Stimulated activated CD8-positive, alpha-beta memory T cell treated with anti-CD3 and anti-CD28 coated beads, Interleukin-12 subunit alpha, Interleukin-12 subunit beta, amount 100 ng/mL, for 4 hours (primary cell): ENCODE data around the gene PEMT.

ENCODE experiments used
- DNase-seq: peaks from one replicate; pipeline ENCODE4 v3.0.0-alpha.2; 2020; ENCODE audit warnings: low read depth

PEMT gene

DNA sequence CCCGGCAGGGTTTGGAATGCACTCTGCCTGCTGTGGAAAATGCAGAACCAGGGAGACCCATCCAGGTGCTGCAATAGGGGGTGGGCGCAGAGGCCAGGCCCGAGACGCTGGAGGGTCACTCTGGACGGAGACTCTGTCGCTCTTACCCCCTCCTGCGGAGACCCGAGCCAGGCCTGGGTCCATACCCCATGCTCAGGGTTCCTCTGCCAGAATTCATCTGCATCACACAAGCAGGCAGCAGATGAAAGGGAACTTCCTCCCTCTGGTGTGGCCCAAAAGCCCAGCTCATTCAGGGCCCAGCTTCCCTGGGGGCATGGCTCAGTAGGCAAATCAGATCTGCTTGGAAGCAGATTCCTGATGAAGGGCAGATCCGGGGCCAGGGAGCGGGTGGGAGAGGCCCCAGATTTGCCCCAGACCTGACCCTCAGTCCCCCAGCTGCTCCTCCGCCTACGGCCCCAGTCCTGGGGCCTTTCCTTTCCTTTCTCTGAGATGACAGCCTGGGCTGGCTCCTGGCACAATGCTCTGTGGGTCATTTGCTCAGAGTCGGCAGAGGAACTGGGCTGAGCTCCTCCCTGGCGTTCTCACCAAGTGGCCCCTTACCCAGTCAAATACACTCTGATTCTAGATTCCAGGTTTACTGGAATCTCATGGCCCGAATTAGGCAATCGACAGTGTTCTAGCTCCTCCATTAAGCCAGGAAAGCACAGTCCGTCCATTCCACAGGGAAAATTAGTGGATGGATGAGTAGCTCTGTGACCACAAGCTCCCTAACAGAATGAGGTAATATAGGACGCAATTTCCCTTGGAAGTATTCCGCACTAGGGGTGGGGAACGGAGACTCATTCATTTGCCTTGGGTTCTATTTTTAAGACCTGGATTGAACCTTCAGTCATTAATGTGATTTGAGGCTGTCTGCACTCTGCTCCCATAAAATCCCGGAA is 76.2 kb downstream of the PEMT start:
- no peak for DNase-seq

DNA sequence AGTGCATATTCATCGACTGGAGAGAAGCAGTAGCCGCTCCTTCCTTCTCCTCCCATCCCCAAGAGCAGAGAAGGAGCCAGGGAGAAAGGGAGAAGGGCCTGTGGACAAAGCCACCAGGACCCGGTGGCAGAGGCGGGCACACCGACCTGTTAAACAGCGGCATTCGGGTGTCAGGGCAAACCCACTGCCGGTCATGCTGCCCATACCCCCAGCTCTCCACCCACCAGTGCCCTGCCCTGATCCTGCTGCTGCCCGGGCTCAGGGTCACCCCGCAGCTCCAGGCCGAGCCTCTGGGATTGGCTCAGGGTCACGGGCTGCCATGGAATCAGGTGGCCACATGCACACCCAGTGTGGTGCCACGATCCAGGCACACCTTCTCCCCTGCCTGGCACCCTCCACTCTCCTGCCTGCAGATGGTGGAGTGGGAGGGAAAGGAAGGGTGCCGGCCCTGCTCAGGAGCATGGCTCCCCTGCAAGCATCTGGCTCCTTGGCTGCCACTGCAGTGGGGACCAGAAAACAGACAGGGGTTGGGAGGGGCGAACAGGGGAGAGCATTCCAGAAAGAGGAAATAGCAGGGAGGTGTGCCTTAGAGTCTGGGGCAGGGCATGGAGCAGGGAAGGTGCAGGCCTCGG is 77.0 kb downstream of the PEMT start:
- no peak for DNase-seq

DNA sequence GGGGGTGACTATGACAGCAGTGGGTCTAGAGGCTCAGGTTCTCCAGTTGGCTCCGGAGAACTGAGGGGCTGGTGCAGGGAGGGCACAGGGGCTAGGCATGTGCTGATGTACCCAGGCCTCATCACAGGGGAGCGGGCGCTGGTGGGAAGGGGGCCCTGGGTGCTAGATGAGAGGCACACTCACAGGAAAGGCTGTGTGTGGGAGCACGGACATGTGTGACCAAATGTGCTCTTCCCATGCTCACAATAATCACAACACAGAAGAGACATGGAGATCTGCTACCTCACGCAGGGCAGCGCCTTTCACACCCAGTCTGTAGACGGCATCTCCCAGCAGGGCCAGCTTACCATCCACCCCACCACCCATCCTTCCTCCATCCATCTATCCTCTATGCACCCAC is 77.9 kb downstream of the PEMT start:
- no peak for DNase-seq

DNA sequence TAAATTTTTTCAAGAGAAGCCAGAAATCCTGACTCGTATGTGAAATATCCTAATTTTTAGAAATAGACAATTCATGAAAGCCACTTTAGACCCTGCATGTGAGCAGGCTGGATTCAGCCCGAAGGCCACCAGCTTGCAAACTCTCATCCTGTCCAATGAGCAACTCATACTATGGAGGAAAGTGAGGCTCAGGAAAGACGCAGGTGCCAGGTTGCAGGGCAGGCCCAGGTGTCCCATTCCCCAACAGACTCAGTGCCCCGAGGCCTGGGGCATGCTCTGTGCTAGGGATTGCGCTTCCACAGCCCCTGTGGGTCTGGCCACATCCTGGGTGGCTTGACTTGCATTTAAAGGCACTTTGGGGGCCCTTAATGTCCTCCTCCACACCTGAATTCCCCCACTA is 78.6 kb downstream of the PEMT start:
- DNase-seq, result no peak

DNA sequence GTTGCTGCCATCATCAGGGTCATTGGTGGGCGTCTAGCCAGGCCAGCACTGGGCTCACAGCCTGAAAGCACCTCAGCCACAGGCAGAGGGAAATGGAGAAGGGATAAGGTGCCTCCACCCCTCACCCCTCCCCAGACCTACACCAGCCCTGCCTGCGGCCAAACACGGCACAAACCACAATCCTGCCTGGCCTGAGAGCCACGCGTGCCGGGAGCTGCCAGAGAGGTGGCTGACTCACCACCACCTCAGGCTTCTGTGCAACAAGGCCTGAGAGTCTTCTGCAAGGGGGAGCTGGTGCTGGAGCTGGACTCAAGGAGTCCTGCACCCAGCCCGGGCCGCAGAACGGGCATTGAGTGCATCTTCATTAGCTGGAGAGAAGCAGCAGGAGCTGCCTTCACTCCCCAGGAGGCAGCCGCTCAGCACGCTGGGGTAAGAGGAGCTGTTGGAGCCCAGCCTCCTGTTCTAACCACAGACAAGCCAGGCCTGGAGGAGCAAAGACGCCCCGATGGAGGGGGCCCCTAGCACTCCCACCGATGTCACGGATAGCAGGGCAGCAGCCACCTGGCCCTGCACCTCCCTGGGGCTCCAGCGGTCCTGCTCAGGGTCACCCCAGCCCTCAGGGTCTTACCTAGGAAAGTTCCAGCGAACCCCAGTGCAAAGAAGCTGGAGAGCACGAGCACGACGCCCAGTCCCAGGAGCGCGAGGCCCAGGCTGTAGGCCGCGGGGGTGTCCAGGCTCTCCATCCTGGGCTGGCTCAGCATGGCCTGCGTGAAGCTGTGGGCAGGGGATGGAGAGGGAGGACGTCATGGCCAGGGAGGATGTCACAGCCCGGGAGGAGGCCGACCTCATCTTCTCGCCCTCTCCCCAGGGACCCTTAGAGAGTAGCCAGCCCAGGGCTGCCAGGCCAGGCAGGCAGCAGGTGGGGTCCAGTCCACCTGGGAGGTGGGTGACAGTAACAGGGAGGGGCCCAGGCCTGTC is 79.3 kb downstream of the PEMT start:
- no peak for DNase-seq

DNA sequence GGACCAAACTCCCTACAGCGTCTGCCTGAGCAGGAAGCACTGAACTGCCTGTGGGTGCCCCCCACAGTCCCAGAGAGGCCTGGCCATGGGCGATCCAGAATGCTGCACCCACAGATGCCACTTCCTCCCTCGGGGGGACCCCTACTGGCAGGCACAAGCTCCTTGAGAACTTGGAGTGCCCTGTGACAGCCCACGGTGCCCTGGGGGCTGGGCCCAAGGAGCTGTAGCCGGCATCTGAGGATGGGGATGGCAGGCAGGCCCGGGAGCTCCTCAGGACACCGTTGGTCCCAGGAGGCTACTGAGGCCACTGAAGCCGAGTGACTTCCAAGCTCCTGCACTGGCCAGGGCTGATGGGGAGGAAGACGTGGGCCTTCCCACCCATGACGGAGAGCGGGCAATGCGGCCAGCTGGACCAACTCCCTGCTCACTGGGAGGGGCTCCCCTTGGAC is 80.2 kb downstream of the PEMT start:
- no peak for DNase-seq

DNA sequence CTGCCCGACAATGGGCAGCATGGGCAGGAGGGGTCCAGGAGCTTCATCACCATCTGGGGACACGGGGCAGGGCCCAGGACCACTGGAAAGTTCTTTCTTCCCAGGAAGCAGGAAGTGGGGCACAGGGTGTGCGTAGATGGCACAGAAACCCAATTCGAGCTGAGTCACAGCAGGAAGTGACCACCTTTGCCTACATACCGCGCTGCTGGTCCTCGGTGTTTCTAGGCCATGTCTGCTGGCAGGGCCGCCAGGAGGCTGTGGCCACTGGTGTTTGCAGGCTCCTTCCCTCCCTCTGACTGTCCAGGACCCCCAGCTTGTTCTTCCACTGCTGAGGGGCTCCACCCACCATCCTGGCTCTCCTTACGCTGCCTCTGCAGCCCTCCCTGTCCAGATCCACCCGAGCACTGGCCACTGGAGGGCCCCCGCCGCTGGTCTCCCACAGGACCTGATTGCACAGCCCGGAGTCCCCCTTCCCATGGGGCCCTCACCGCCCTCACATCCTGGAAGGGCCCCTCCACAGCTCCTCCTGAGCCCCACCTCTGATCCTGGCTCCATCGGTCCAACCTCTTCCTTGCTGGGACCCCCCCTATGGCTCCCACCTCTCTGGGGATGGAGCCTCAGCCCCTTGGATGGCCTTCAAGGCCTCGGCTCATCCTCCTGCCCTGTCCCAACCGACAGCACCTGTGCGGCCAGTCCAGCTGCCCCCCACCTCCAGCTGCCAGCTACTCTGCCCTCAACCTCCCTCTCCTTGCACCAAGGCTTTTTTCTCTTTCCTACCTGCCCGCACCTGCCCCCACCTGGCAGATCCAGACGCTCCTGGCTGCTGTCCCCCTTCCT is 80.8 kb downstream of the PEMT start:
- no peak for DNase-seq

DNA sequence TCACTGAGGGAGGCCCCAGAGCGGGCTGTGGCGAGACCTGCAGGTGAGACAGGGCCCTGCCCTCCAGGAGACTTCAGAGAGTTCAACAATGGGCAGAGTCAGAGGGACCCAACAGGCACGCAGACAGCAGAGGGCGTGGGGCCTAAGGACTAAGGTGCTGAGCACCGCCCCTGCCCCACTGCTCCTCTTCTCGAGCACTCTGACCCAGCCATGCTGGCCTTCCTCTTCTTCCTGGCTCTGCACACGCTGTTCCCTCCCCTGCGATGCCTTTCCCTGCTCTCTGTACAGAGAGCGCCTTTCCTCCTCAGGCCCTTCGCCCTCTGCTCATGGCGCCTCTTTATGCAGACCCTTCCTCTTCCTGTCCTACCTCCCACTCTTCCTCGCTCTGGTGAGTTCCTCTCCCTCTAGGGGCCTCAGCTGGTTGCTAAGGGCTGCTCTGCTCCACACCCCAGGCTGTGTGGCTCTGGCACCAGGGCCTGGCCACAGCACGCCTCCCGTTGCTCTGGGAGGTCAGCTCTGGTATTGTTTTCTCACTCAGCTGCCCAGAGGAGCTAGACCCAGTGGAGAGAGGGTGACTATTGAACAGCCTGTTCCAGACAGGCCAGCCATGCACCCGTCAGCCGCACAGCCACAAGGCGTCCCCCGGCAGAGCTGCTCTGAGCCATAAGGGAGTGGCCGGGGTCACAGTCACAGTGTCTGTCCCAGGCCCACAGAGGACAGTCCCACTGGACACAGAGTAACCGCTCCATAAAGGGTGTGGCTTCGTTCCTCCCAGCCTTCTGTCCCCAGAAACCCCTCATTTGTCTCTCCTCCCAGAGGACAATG is 81.7 kb downstream of the PEMT start:
- DNase-seq, result no peak

DNA sequence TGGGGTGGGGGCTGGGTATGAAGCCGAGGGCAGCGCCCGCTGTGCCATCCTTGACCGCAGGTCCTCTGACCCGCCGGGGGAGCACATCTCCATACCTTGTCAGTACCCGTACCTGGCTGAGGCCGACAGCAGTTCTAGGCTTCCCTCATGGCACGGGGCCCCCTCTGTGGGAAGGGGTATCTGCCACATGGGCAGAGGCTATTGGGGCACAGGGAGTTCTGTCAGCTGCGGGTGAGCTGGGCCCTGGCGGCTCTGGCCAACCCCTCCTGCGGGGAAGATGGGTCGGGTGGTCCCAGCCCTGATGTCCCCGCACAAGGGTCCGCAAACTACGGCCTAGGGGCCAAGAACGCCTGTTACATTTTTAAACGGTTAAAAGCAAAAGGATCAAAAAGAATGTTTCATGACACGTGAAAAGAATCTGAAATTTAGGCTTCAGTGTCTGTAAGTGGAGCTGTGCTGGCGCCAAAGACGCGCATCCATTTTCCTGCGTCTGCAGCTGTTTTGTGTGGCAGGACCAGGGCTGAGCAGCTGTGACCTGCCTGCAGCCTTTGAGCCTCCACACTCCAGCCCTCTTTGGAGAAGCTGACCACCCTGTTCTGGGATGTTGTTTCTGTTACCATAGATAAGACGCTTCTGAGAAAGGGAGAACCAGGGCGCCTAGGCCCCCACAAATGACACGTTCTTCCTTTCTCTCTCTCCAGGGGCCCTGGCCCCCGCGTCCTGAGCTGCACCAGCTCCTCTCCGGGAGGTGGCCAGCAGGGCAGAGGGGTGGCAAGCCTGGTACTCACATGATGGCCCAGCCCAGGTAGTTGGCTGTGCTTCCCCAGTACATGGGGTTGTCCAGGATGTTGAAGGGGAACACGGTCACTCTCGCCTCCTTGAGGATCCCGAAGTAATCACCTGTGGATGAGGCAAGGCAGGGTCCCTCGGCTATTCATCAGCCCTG is 82.6 kb downstream of the PEMT start:
- no peak for DNase-seq

DNA sequence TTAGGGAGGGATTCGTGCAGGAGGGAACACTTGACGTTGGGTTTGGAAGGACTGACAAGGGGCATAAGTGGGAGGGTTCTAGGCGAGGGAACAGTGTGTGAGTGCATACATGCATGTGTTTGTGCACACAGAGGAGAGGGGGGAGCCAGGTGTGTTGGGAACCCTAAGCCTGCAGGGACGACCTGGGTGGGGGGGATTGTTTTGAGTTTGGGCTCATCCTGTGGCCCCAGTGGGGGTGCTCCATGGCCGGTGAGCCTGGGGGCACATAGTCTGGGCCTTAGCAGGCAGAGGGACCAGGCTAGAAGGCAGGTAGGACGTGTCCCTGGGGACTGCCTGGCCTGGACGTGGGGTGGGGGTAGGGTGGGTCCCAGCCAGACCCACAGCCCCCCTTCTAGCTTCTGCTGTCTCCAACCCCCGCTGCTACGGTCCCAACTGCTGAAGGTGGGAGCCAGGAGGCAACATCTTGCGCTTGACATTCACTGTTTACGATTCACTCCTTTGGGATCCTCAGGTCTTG is 83.4 kb downstream of the PEMT start:
- no peak for DNase-seq

DNA sequence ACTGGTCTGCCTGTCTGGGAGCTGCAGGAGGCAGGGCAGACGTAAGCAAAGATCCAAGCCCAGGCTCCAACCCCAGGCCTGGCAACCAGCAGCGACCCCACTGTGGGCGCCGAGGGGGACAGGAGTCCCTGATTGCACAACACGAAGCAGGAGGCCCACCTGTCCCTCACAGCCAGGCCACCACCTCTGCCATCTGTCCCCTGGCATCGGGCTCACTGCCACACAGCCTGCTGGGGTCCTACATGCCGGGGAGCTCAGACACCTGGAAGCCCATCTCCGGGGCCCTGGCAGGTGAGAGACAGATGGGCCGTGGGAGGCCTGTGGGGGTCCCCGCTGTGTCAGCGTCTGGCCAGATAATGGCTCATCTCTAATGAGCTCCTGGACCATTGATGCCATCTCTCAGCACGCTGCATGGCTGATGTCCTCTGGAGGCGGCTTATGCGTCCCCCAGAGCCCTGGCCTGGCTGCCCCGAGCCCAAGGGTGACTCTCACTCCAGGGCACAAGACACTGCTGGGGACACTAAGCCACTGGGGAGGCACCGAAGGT is 84.0 kb downstream of the PEMT start:
- DNase-seq, result no peak

DNA sequence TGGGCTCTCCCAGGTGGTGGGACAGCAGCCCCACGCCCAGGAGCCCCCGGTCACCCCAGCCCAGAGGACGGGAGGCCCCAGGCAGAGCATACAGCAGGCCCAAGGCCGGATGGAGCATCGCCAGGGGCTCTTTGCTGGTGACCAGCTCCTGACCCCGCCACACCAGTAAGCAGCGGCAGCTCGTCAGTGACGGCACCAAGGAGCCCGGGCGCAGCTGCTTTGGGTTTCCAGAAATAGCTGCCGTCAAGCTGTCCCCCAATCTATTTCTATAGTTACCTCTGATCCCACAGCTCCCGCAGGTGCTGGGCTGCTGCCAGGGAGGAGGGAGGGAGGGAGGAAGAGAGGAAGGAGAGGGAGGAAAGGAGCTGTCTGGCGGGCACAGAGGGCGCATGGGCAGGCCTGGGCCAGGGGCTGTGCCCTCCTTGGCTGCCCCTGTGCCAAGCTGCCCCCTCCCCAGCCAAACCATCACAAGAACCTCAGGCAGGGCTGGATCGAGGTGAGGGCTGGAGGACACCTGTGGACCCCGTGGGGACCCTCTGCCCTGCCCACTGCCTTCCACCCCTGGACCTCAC is 84.5 kb downstream of the PEMT start:
- DNase-seq, result no peak

DNA sequence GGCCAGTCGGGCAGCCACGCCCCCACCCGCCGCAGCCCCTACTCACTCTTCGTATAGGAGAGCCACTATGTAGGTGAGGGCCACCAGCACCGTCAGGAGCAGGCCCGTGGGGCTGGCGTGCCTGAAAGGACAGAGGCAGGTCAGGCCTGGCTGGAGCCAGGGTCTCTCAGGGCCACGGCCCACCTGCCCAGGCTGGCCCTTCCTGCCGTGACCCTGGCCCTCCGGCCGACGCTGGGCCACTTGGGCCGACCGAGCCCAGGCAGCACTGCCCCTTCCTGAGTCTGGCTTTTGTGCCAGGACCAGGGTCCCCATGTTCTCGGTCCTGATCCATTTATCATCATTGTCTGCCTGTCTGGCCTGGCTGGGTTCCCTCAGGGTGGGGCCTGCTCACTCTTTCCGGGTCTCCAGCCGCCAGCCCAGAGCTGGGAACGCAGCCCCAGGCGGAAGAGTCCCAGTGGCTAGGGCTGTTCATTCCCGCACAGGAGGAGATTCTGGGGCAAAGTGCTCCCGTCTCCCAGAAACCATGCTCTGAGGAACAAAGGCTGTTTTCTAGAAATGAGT is 85.2 kb downstream of the PEMT start:
- no peak for DNase-seq

DNA sequence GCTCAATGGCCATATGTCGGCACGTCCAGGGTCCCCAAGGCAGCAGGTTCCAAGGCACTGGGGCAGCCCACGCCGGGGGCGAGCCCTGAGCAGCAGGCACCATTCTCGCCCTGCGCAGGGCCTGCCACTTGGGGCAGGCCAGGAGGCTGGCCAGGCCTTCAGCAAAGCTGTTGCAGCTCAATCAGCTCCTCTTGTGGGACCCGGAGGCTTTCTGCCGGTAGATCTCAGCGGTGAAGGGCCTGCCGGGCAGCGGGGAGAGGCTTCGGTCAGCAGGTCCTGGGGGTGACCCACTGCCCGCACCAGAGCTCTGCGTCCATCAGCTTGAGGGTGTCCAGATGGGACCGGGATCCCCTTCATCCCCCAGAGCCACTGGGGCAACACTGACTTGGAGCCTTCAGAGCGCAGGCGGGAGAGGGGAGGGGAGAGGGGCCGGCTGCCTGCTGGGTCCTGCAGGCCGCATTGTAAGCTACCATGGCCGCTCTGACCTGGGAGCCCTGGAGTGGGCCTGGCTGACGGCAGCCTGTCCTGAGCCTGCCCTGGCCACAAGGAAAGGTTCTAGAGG is 85.8 kb downstream of the PEMT start:
- no peak for DNase-seq

DNA sequence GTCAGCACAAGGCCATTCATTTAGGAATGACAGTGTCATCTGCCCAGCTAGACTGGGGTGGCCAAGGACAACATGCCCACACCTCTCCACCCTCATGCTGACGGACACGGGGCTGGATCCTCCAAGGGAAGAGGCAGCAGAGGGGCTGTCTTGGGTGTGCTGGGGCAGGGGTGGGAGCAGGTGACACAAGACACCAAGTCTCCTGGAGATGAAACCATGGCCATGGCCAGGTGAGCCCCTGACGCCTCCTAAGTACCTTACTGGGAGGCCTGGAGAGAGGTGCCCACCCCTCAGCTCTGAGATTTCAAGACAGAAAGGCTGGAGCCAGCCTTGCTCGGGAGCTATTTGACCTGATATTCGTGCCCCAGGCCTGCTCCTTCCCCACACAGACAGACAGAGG is 86.4 kb downstream of the PEMT start:
- no peak for DNase-seq

DNA sequence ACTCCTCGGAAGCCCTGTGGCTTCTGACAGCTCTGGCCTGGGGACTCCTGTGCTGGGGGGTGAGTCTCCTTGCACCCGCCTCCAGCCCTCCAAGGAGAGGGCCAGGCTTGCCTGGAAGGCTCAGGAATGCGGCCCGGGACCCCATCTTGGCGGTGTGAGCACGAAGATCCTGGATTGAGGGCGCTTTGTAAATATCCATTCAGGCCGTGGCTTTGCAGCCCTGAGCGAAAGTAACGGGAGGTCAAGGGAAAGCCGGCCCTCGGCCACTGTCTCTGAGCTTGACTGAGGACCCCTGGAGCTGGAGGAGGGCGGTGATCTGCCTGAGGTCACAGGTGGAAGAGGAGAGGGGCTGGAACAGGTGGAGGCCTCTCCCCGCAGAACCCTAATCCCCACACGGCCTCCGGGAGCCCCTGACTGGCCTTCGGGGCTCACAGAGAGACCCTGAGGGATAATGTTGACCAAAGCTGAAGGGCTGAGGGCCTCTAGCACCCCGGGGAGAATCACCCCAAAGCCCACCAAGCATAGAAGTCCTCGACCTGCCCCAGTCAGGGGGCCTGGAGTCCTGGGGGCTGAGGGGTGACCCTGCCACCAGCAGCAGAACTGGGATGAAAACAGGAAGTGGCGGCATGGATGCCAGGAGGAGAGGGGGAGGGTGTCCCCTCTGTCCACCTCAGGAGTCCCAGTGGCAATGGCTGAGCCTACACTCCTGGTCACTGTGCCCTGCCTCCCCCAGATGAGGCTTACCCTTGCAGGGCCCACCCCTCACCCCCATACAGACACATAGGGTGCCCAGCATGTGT is 87.0 kb downstream of the PEMT start:
- no peak for DNase-seq

DNA sequence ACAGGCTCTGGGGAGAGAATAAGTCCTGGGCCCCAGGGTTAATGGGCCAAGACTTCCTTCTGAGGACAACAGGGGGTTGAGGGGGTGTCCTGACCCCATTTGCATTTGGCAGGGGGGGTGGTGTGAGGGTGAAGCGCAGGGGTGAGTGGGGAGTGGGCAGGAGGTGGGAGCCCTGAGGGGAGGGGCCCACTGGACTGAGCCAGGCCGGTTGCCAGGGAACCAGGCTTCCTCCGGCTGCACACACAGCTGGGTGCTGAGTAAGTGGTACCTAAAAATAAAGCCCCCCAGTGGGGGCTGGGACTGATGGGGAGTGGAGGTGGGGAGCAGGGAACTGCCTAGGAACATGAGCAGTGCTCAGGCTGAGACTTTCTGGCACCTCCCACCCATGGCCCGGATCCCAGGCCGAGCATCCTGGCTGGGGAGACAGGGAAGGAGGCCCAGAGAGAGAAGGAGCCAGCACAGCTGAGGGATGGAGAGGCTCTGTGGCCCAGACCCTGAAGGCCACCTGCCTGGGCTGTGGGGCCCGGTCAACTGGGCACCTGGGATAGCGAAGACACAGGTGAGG is 87.9 kb downstream of the PEMT start:
- DNase-seq, result no peak
